HG03066 (cell line): ENCODE measurements around the gene ATP2B2.

ENCODE experiments used
- ATAC-seq: cut with Tn5 transposase; IDR thresholded peaks from one replicate; pipeline ENCODE4 v1.9.1; 2021; ENCODE audit warnings: low read depth; ENCODE audit not compliant: unreplicated experiment

ATP2B2 gene

GRCh38 chr3:10290481-10291176, 214.8 kb downstream of the ATP2B2 start:
- no peak for ATAC-seq

- no peak for ATAC-seq
Observed at GRCh38 chr3:10289787-10290355, 215.5 kb downstream of the ATP2B2 start.

GRCh38 chr3:10289077-10289476, 216.3 kb downstream of the ATP2B2 start:
- ATAC-seq = no peak

- ATAC-seq = no peak
Observed at GRCh38 chr3:10288575-10288960, 216.8 kb downstream of the ATP2B2 start.

GRCh38 chr3:10287936-10288574, 217.3 kb downstream of the ATP2B2 start:
- no peak for ATAC-seq

- ATAC-seq = no peak
Observed at GRCh38 chr3:10286596-10287295, 218.6 kb downstream of the ATP2B2 start.

GRCh38 chr3:10286133-10286524, 219.3 kb downstream of the ATP2B2 start:
- ATAC-seq = no peak

GRCh38 chr3:10285272-10286132, 219.9 kb downstream of the ATP2B2 start:
- no peak for ATAC-seq

- no peak for ATAC-seq
Observed at GRCh38 chr3:10284496-10284895, 220.9 kb downstream of the ATP2B2 start.

- ATAC-seq = no peak
Observed at GRCh38 chr3:10283638-10284037, 221.7 kb downstream of the ATP2B2 start.

- ATAC-seq = no peak
Observed at GRCh38 chr3:10281951-10282350, 223.4 kb downstream of the ATP2B2 start.

- ATAC-seq = no peak
Observed at GRCh38 chr3:10280571-10280970, 224.8 kb downstream of the ATP2B2 start.

GRCh38 chr3:10280177-10280529, 225.2 kb downstream of the ATP2B2 start:
- ATAC-seq = no peak

- no peak for ATAC-seq
Observed at GRCh38 chr3:10279384-10280176, 225.8 kb downstream of the ATP2B2 start.

- no peak for ATAC-seq
Observed at GRCh38 chr3:10278501-10278900, 226.9 kb downstream of the ATP2B2 start.

- no peak for ATAC-seq
Observed at GRCh38 chr3:10277115-10277625, 228.2 kb downstream of the ATP2B2 start.

- no peak for ATAC-seq
Observed at GRCh38 chr3:10274601-10275000, 230.8 kb downstream of the ATP2B2 start.
